Retina (tissue), 1 donor: Measurements from ENCODE around the gene OSTN.
"Not testable (repeated sequence)": the region's sequence is repeated elsewhere in the genome, so short reads cannot be mapped to it uniquely, and the experiment has no call there.

Experiments used
- DNase-seq: peaks from one replicate; pipeline ENCODE4 v3.0.0-alpha.2; 2016

Gene OSTN

DNA sequence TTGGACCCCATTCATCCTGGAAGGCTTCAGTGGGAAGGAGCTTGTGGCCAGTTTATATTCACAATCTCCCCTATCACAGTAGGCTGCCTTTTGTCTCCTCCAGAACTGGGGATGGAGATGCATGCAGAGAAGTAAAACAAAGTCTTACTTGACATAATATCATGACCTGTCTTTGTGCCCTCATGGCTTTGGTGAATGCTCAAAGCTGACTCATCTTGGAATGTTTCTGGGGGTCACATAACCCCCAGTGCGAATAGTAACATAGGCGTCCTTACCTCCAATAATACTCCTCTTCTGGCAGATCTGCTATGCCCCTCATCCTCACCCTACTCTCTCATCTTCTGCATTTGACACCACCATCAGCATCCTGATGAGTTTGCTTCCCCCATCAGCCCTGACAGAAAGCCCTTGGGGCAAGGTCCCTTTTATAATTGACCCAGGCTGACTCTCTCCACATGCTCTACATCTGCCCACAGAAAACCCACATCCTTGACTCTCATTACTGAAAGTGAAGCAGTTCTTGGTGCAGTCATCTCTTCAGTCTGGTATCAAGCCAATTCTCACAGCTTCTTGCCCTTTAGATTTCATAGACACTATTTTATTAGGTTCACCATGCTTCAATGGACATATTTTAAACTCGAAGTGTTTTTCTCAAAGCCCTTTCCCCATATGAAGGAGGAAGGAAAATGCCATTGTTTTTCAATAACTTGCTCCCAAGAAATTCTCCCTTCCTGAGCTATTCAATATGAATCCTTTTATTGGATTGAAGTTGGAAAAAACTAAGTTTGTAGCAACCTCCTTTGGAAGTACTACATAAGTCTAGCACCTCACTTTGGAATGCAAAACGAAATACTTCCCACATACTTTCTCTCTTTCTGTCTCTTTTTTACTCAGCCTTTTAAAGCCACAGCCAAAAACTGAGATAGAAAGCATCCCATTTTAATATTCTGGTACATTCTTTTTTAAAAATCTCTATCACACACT is 36.6 kb downstream of the OSTN start:
- no peak for DNase-seq

DNA sequence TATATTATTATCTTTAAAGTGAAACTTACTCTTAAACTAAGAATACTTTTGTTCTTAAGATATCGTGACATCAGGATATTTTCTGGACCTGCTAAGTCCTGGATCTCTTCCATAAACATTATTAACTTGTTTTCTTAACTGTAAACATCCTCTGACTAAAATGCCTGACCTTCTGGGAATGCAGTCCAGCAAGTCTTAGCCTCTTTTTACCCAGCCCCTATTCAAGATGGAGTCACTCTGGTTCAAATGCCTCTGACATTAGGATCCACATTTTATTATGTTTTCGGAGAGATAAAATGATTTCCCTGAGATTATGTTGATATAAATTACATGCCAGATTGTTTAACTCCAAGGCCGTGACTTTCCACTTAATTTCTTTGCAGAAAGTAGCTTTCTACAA is 37.6 kb downstream of the OSTN start:
- DNase-seq, result no peak

DNA sequence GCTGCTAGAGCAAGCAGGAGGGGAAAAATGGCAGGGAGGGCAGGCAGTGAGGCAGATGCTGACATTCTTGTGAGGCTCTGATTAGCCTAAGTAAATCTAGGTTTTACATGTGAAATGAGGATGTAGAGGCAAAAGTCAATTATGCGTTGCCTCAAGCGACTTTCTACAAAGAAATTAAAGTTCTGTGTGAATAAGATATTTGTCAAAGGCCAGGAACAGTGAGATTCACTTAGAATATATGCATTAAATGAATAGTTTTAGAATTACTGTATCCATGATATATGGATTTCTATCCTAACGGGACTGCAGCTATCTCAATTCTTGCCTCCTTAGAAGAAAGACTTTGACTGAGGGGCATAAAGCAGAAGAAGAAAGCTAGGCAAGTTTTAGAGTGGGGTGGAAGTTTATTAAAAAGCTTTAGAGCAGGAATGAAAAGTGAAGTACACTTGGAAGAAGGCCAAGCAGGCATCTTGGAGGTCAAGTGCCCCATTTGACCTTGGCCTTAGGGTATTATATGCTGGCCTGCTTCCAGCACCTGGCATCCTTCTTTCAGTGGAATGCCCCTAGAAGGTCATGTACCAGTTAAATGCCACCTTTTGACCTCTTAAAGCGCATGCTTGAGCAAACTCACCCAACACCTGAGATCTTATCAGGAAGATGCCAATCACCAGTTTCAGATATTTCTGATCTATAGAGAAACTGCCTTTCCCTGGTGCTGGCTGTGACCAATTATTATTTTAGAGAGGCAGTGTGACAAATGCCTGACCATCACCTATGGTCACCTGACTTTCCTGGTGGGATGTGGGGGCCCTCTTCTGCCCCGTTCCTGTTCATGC is 38.2 kb downstream of the OSTN start:
- DNase-seq, result no peak

DNA sequence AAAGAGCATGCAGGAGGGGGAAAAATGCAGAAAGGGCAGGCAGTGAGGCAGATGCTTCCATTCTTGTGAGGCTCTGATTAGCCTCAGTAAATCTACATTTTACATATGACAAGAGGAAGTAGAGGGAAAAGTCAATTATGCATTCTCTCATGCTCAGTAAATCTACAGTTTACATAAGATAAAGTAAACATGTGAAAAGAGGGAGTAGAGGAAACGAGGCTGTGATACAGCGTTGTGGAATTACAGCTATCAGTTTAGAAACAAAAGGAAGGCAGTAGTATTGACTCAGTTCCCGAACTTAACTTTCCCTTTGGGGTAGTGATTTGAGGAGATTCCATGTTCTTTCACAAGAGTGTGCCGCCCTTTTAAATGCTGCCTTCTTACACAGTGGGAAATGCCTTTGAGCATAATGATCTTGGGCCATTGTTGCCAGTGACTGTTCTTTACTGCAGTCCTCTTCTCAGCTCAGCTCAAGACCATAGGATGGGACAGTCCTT is 39.3 kb downstream of the OSTN start:
- no peak for DNase-seq

DNA sequence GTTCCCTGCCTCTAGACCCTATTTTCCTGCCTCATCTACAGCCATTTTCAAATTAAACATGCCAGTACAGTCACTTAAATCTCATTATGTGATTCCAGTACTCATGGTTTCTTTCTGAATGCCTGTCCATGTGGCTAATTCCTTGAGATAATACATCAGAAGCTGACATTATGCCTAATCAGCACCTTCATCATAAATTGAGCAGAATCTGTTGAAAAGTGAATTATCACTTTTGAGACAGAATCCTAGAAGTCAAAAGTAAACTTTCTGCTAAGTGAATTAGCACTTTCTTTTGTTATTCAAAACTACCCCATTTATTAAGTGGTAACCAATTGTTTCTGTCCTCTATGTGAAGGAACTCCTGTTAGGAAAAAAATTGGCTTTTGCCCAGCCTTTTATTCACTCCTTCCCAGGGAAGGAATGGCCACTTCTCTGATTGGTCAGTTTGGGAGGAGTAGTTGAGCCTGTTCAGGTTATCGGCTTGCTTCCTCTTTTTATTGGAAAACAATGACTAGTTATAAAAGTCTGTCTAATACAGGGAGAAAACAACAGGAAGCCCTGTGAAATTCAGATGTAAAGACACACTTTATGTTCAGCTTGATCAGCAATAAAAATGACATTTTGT is 40.5 kb downstream of the OSTN start:
- no peak for DNase-seq

DNA sequence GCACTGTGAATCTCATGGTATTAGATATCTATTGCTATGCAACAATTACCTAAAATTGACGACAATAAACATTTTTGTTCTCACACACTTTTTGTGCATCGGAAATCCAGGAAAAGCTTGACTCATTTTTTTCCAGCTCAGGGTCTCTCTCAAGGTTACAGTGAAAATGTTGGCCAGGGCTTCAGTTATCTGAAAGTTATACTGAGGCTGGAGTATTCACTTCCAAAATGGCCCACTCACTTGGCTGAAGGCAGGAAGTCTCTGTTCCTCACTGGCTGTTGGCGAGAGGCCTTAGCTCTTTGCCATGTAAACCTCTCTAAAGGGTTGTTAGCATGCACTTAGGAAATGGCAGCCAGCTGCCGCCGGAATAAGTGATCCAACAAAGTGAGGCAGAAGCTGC is 41.4 kb downstream of the OSTN start:
- no peak for DNase-seq

DNA sequence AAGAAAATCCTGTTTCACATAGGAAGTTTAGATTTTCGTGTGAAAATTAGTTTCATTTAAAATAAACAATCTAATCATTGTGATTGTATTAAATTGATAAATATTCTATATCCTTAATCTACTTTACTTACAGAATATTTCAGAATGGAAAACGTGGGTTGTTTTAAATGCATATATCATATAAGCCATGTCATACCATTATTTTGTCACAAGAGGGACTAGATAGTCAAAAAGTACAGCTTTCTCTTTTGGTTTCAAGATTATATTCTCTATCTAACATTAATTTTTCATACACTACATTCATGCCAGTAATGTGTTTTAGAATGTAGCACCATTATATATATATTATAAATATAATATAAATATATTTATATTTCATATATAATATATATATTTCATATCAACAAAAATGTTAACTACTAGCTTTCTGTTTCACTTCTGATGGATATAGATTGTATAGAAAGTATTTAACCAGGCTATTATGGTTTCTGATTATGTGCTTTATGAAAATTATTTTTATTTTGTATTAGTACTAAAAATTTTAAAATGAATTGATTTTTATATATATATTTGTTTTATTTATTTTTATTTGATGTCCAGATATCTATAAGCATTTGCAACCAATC is 45.3 kb downstream of the OSTN start:
- DNase-seq, result no peak

DNA sequence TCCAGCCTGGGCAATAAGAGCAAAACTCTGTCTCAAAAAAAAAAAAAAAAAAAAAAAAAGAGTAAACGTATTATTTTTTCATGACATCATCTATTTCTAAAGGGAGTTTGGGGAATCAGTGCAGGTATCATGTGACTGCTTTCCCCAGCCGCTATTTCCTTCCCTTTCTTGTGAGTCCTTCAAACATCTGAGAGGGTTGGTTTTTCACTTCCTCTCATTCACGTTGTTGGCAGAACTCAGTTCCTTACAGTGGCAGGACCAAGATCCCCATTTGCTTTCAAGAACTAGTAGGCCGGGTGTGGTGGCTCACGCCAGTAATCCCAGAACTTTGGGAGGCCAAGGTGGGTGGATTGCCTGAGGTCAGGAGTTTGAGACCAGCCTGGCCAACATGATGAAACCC is 47.0 kb downstream of the OSTN start:
- DNase-seq, result not testable (repeated sequence)

DNA sequence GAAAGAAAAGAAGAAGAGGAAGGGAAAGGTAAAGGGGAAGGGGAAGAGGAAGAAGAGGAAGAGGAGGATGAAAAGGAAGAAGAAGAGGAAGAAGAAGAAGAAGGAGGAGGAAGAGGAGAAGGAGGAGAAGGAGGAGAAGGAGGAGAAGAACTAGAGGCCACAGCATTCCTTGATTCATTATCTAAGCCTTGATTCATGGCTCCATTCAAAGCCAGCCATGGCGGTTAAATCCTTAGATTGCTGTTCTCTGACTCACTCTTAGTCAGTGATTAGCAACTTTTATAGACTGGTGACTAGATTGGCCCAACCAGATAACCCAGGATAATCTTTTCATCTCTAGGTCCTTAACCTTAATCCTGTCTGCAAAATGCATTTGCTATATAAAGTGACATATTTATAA is 47.6 kb downstream of the OSTN start:
- DNase-seq, result no peak

DNA sequence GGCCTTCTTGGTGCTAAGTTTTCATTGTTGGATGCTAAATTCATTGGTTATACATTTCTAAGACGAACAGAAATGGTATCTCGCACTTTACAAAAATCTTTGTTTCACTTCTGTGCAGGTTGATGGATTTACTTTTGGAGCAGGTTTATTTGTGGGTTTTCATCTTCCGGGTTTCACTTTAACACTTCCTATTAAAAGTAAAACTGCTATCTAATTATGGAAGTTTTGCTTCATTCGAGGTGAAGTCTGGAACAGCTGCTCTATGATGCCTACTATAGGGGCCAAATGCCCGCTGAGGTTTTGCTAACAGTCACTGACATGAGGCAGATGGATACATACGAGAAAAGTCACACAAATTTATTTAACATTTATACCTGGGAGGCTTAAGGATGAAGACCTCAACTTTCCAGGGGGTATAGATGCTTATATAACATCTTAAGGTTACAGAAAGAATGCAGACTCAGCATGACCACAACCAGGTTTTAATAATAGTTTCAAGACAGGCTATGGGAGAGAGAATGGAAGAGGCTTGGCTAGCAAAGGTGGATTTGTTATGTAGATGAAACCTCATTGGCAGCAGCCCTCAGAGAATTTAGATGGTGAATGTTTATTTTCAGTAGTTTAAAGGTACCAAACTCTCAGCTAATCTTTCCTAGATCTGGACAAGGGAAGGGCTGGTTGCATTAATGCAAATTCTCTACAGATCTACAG is 54.2 kb downstream of the OSTN start:
- DNase-seq, result no peak

DNA sequence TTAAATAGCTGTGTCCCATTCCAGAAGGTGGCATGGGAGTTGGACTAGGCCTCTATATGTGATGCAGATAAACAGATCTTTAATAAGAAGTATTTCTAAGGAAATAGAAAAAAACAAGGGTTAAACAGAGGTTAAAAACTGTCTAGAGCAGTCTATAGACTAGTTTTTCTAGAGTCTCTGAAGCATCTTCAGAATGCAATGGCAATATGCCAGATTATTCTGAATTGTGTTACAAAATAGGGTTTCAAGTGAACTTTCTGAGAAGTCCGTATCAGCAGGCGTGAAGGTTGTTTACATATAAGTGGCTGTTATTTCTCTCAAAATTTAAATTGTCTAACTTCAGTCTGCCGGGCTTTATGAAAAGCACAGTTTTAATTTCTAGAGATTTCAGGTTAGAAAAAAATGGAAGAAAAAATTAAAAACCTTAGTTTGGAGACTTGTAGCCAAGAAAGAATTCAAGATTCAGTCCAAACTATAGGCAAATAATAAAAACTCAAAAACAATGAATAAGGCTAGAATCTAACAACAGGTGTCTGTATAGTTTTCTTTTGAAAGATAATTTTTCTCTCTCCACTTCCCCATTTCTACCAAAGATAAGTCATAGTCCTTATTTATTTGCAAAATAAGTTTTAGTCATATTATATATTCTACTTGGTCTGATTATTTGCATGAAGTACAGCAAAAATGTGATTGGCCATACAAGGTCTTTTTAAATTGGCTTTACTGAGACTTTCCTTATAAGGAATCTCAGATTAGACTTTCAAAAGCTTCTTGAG is 55.2 kb downstream of the OSTN start:
- DNase-seq, result no peak

DNA sequence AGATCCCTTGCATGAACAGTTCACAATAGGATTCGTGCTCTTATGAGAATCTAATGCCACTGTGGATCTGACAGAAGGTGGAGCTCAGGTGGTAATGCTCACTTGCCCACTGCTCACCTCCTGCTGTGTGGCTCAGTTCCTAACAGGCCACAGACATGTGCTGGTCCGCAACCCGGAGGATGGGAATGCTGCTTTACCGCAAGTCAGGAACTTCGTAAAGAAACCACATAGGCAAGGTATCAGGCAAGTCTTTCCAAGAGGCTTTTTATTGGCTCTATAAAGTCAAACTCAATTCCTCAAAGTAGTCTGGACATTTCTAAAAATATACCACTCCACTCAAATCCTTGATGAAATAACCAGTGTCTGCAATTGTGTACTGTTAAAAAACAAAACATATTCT is 56.1 kb downstream of the OSTN start:
- DNase-seq, result no peak

DNA sequence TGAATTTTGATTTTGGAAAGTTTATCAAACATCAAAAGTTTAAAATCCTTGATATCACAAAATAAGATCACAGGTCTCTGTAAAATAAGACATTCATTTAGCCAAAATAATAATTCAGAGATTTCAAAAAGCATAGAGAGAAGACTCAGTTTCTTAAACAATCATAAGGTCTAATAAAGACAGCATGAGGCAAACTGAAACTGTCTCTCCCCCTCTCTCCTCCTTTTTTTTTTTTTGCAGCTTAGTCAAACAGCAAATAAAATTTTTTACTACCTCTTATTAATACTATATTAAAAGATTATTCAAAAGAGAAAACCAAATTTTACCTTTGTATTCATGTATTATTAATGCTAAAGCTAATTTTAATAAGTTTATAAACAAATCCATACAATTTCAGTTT is 57.4 kb downstream of the OSTN start:
- DNase-seq, result no peak

DNA sequence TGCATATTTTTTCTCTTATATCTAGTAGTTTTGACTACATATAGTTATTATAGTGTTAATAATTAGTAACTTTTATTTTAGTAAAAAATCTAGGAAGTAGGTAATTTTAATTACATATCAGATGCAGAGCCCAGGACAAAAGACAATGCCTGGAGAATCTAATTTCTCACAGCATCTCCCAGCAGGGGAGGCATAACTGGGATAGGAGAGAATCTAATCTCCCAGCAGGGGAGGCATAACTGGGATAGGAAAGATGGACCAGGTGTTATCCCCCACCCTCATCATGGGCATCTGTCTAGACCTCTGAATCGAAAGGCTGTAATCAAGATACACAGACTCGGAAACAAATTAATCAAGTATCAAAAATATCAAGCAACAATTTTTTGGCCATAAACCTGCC is 58.2 kb downstream of the OSTN start:
- DNase-seq, result no peak

DNA sequence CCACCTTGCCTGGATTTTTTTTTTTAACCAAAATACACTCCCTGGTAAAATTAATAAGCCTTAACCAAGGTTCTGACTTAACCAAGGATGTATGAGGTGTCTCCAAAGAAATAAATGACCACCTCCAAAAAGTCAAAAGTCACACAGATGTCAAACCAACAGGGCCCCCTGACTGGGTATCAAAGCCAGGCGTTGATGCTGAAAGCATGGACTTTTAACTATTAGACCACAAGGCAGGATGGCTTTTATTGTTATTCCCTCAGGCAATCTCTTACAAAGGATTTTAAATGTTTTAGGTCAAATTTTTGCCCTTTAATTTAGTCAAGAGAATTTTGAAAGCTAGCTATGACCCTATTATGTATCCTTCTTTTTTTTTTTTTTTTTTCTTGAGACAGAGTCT is 60.4 kb downstream of the OSTN start:
- no peak for DNase-seq

DNA sequence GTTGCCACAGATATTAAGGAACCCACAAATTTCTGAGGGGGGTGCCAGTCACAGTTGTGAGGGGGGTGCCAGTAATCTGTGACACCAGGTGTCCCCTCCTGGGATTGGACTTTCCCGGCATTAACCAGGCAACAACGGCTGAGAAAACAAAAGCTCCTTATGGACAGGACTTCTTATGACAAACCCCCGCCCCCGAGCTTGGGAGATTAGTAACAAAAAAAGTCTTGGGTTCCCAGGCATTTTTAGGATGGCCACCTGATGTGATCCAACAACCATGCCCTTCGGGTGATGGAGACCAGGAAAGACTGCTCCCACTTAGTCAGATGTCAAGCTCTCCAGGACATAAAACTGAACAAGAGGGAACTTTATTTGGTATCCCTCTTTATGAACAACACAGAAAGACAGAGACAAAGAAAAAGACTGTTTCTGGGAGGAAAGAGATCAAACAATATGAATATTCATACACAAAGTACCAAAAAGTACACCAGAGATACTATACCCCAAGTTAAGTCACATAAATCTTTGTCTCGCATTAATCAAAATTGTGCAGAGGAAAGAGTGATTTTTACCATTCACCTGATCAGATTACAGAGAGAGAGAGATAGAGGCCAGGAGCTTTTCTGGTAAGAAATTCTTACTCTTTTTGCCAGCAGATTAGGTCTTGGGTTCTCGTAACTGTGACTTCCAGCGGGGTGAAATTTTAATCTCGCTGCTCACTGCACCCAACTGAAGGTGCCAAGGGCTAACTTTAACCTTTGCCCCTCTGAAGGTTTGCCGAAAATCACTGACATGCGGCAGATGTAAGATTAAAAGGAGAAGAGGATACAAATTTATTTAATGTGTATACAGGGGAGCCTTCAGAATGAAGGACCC is 61.6 kb downstream of the OSTN start:
- DNase-seq, result no peak

DNA sequence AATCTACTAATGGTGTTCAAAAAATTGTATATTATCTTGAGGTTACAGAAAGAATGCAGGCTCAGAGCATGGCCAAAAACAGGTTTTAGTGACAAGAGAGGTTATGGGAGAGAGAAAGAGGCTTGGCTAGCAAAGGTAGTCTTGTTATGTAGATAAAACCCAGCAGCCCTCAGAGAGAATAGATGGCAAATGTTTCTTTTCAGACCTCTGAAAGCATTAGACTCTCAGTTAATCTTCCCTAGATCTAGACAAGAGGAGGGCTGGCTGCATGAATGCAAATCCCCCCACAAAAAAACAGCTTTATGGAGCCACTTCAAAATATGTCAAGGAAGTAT is 62.2 kb downstream of the OSTN start:
- no peak for DNase-seq

DNA sequence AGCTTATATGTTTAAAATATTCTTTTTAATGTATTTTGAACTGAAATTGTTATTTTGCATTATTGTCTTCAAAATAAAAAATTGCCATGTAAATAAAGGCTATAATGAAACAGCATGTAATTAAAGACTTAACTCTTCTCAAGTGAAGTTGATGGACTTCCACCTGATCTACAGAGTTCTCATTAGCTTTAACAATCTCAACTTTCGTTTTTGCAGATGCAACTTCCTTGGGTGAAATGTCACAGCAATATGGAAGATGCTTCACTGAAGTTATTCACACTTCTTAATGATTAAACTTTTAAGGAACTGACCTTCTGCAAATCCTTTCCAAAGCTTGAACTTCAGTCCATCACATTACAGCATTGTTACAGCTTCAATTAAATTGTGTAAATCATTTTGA is 63.6 kb downstream of the OSTN start:
- no peak for DNase-seq

DNA sequence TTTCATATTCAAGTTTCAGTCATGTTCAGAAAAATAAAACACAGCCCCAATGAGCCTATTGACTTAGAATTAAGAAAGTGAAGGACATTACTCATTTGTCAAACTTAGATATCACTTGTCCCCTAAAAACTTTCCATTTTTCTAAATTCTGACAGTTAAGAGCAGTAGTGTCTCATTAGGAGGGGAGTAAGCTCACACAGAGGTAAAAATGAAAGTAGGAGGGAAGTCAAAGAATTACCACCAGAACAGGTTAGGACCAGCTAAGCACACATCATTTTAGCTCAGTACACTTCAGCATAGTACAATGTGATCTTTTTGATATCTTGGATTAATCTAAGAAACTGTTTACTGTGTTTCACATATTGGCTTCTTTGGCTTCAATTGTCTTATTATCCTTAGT is 64.3 kb downstream of the OSTN start:
- DNase-seq, result no peak

DNA sequence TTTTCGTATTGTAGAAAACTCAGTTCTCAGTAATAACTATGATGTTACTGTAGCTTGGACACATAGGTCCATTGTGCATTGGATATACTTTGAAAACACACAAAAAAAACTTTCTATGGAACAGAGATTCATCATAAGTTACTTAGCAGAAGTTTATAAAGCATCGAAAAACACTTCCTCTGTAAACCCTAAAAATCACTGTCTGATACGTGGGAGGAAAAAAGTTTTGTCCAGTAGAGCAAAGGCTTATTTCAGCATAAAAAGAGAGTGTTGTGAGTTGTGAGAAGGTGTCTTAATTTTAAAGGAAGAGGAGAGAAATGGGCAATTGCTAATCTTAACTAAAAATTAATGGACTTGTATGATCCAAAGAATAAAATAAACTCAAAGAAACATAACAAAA is 64.8 kb downstream of the OSTN start:
- no peak for DNase-seq

DNA sequence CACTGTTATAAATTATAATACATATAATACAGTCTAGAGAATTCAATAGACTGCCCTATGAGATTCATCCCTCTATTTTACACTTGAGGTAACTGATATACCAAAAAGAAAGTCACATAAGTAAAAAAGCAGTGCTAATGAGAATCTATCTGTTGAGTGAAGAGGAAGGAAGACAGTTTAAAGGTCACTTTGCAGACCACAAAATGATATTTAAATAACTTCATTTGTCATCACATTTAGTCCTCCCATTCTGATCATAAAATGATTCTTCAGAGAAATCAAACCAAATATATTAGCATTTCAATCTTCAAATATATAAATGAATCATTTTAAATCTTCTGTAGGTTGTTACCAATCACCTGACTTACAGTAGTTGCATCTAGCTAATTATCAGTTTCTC is 69.7 kb downstream of the OSTN start:
- DNase-seq, result no peak
